T-cell (primary cell): ENCODE data around the gene GABBR2. TPM values are rescaled to one million over a fixed set of nuclear protein-coding genes. Genes with fewer than 3 reads are reported as not detected.

ENCODE experiments used
- ATAC-seq, 4 experiments: fragments of 200-7000 bp in 3 of 4; fragments of 150-1000 bp in 1 of 4; cut with Tn5 transposase; replicated peaks in 1 of 4; 1 replicate in 3 of 4; 2 replicates in 1 of 4; pipeline ENCODE4 v1.10.0; 2021; ENCODE audit warnings: moderate library complexity in 3 of 4, mild to moderate bottlenecking in 2 of 4, moderate number of reproducible peaks in 1 of 4
- CTCF ChIA-PET, 2 donors: fragments of 300-600 bp; sonication (Branson Sonifier 250); formaldehyde crosslinking; loops; one replicate each; lab custom pipeline; 2022; ENCODE audit warnings: antibody characterized with exemption in 2 of 2; lab: Charles Lee
- POLR2A ChIA-PET, 2 donors: fragments of 300-600 bp; sonication (Branson Sonifier 250); formaldehyde crosslinking; loops; one replicate each; lab custom pipeline; 2022; ENCODE audit warnings: antibody characterized with exemption in 2 of 2; lab: Charles Lee
- DNase-seq, 35 experiments: peaks; one replicate each; pipeline versions ENCODE4 v3.0.0 to v3.0.0-alpha.2; 2013 to 2023
- H3K27ac ChIP-seq: one replicate; pipeline ENCODE4 v1.5.1; 2013; ENCODE audit warnings: low read length
- H3K27me3 ChIP-seq, 2 experiments: replicated peaks in 1 of 2; 1 replicate in 1 of 2; 2 replicates in 1 of 2; pipeline versions ENCODE4 v1.6.1 to v1.7.0; 2013; ENCODE audit warnings: low read length in 1 of 2, mixed read lengths in 1 of 2; ENCODE audit not compliant: control insufficient read depth in 2 of 2, insufficient read depth in 2 of 2; ENCODE audit errors: extremely low read depth in 1 of 2
- H3K36me3 ChIP-seq, 2 donors: 1 replicate in 1 of 2; 2 replicates in 1 of 2; pipeline versions ENCODE4 v1.6.1 to v1.7.0; 2013; ENCODE audit warnings: low read length in 1 of 2; ENCODE audit not compliant: control insufficient read depth in 2 of 2, insufficient read depth in 1 of 2; ENCODE audit errors: extremely low read depth in 1 of 2
- H3K4me1 ChIP-seq, 2 experiments: 1 replicate in 1 of 2; 2 replicates in 1 of 2; pipeline versions ENCODE4 v1.6.1 to v1.7.0; 2013; ENCODE audit warnings: low read length in 2 of 2, mixed read lengths in 1 of 2; ENCODE audit not compliant: insufficient read depth in 2 of 2, control insufficient read depth in 1 of 2; ENCODE audit errors: extremely low read depth in 1 of 2
- H3K4me3 ChIP-seq, 2 donors: 1 replicate in 1 of 2; 2 replicates in 1 of 2; pipeline versions ENCODE4 v1.5.1 to v1.7.0; 2013; ENCODE audit warnings: mild to moderate bottlenecking in 2 of 2, low read length in 1 of 2, moderate library complexity in 1 of 2; ENCODE audit not compliant: control insufficient read depth in 1 of 2; ENCODE audit errors: extremely low read depth in 1 of 2
- H3K9me3 ChIP-seq: 2 replicates; pipeline ENCODE4 v1.7.0; 2013
- H3K27ac Mint-ChIP-seq, 2 donors: one replicate each; pipeline ENCODE4 v1.8.0; 2020 to 2021; ENCODE audit warnings: mild to moderate bottlenecking in 2 of 2, mixed read lengths in 2 of 2
- H3K27me3 Mint-ChIP-seq, 2 donors: one replicate each; pipeline ENCODE4 v1.8.0; 2021 to 2022; ENCODE audit warnings: mixed read lengths in 2 of 2
- H3K36me3 Mint-ChIP-seq: one replicate; pipeline ENCODE4 v1.8.0; 2021; ENCODE audit warnings: mixed read lengths
- H3K4me1 Mint-ChIP-seq, 3 donors: one replicate each; pipeline ENCODE4 v1.8.0; 2020 to 2022; ENCODE audit warnings: mixed read lengths in 3 of 3, mild to moderate bottlenecking in 1 of 3
- H3K4me3 Mint-ChIP-seq, 3 donors: one replicate each; pipeline ENCODE4 v1.8.0; 2020 to 2022; ENCODE audit warnings: mild to moderate bottlenecking in 3 of 3, mixed read lengths in 3 of 3, moderate library complexity in 3 of 3
- H3K9me3 Mint-ChIP-seq, 3 donors: one replicate each; pipeline ENCODE4 v1.8.0; 2020 to 2022; ENCODE audit warnings: mixed read lengths in 3 of 3
- WGBS: methylation state at CpG from one replicate; pipeline ENCODE4 v1.1.5; 2013; ENCODE audit warnings: missing lambda C conversion rate; ENCODE audit not compliant: insufficient coverage; 5-methylcytosine and 5-hydroxymethylcytosine counted together
- total RNA-seq, 35 experiments: library from RNA in 6 of 35; stranded (reverse) in 6 of 35; fragments of 120-200 nt in 1 of 35; gene quantifications; one replicate each; pipeline versions ENCODE4 v1.2.1 to v1.2.4 and lab custom pipeline; 2013 to 2026

GABBR2 gene
- total RNA-seq, 5 donors from 2014 or later (not counting 1 experiment from before 2014, with no cell fraction given): 0.03 TPM; not detected in 4

DNA sequence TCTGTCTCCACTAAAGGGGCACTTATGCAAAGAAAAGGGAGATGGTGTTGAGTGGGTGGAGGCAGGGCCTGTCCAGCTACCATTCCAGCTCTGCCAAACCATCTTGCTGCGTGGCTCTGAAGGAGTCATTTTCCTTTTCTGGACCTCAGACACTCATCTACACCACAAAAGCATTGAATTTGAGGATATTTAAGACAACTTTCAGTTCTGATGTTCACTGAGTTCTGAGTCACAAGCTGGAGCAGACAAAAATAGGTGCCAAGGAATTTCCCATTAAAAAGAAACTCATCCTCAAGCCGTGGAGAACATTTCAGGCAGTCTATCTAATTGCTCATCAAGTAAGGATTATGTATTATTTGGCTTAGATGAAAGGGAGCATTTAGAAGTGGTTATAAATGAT is 258.2 kb downstream of the GABBR2 start:
- no peaks in the 10 kb centered on the region for H3K9me3 ChIP-seq
- DNase-seq (no peak), ATAC-seq (no peak)
- H3K27ac Mint-ChIP-seq: no peak overlapping the region
- H3K36me3 Mint-ChIP-seq: no peaks in the 10 kb centered on the region
- no CpG with 5 or more reads among the region's 2 CpGs for WGBS
- no peaks in the 10 kb centered on the region for H3K9me3 Mint-ChIP-seq
- peaks cover 20 to 24% of the 10 kb centered on the region in 2 donors for H3K27me3 Mint-ChIP-seq
- no peaks in the 10 kb centered on the region for H3K4me1 Mint-ChIP-seq
- ChIA-PET POLR2A (interaction anchor here in 1 of 2 donors (0.7 kb wide), 1 partner anchor 109 kb away, joined by 3 read pairs; no protein-coding TSS in a partner anchor), CTCF (no interaction called here)
- peaks cover 0 to 15% of the 10 kb centered on the region in 2 experiments for H3K27me3 ChIP-seq
- no peak overlapping the region for H3K4me3 ChIP-seq
- no peak overlapping the region for H3K27ac ChIP-seq
- no peaks in the 10 kb centered on the region for H3K4me1 ChIP-seq
- no peaks in the 10 kb centered on the region for H3K36me3 ChIP-seq
- no peak overlapping the region for H3K4me3 Mint-ChIP-seq

GRCh38 chr9:98449871-98450270 is 258.9 kb downstream of the GABBR2 start:
- no peak for ATAC-seq
- no peaks in the 10 kb centered on the region for H3K4me1 Mint-ChIP-seq
- WGBS: no CpG with 5 or more reads among the region's 3 CpGs
- no peaks in the 10 kb centered on the region for H3K9me3 Mint-ChIP-seq
- POLR2A ChIA-PET: no interaction called here
- Histone ChIP-seq H3K36me3 (no peaks in the 10 kb centered on the region), H3K27ac (no peak overlapping the region), H3K9me3 (no peaks in the 10 kb centered on the region), H3K4me1 (no peaks in the 10 kb centered on the region), H3K27me3 (peaks cover 0 to 12% of the 10 kb centered on the region in 2 experiments), H3K4me3 (no peak overlapping the region)
- DNase-seq: no peak
- peaks cover 20 to 27% of the 10 kb centered on the region in 2 donors for H3K27me3 Mint-ChIP-seq
- H3K27ac Mint-ChIP-seq: no peak overlapping the region
- CTCF ChIA-PET: no interaction called here
- H3K36me3 Mint-ChIP-seq: no peaks in the 10 kb centered on the region
- H3K4me3 Mint-ChIP-seq: no peak overlapping the region

DNA sequence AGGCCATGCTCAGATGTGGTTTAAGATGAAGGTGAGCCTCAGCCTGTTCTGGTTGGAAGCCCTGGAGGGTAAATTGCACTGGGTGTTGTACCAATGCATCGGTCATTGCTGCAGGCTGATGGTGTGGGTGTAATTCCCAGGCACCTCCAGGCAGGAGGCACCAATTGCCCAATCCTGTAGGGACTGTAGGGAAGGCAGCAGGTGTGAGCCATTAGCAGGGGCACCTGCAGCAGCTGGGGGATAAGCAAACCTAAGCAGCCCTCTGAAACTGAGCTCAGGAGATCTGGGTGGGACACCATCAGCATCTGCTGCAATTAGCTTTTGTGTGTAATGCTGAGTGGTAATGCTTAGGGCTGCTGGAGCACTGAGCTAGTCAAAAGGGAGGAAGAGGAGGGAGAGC is 263.2 kb downstream of the GABBR2 start:
- no peak for ATAC-seq
- Histone ChIP-seq H3K36me3 (no peaks in the 10 kb centered on the region), H3K27ac (no peak overlapping the region), H3K4me1 (no peaks in the 10 kb centered on the region), H3K27me3 (peaks cover 0 to 6% of the 10 kb centered on the region in 2 experiments), H3K4me3 (no peak overlapping the region), H3K9me3 (no peaks in the 10 kb centered on the region)
- H3K27ac Mint-ChIP-seq: no peak overlapping the region
- H3K36me3 Mint-ChIP-seq: no peaks in the 10 kb centered on the region
- POLR2A ChIA-PET: no interaction called here
- no peak for DNase-seq
- H3K9me3 Mint-ChIP-seq: no peaks in the 10 kb centered on the region
- H3K4me3 Mint-ChIP-seq: no peak overlapping the region
- 63% methylated on average over 1 of the region's 1 CpG for whole genome bisulfite sequencing
- peaks cover 13 to 19% of the 10 kb centered on the region in 2 donors for H3K27me3 Mint-ChIP-seq
- CTCF ChIA-PET: no interaction called here
- H3K4me1 Mint-ChIP-seq: no peaks in the 10 kb centered on the region

GRCh38 chr9:98444601-98445000 is 264.1 kb downstream of the GABBR2 start:
- Histone ChIP-seq H3K27me3 (peaks cover 4 to 9% of the 10 kb centered on the region in 2 experiments), H3K9me3 (no peaks in the 10 kb centered on the region)

DNA sequence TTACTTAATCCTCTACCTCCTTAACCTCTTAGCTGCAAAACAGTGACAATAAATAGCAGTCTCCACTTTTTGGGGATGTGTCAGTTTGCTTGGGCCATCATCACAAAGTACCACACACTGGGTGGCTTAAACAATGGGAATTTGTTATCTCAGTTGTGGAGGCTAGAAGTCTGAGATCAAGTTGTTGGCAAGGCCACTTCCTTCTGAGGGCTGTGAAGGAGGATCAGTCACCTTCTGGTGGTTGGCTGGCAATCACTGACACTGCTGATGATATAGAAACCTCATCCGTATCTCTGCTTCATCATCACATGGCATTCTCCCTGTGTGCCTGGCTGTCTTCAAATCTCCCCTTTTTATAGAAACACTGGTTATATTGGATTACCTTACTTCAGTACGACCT is 266.2 kb downstream of the GABBR2 start:
- H3K27me3 Mint-ChIP-seq: peaks cover 10 to 15% of the 10 kb centered on the region in 2 donors
- H3K4me1 Mint-ChIP-seq: no peaks in the 10 kb centered on the region
- ATAC-seq (no peak), DNase-seq (no peak)
- H3K36me3 Mint-ChIP-seq: no peaks in the 10 kb centered on the region
- no peak overlapping the region for H3K4me3 ChIP-seq
- H3K4me1 ChIP-seq: no peaks in the 10 kb centered on the region
- H3K36me3 ChIP-seq: no peaks in the 10 kb centered on the region
- H3K27ac ChIP-seq: no peak overlapping the region
- H3K27ac Mint-ChIP-seq: no peak overlapping the region
- no peak overlapping the region for H3K4me3 Mint-ChIP-seq
- ChIA-PET POLR2A (no interaction called here), CTCF (no interaction called here)
- no CpG with 5 or more reads among the region's 2 CpGs for WGBS
- H3K9me3 Mint-ChIP-seq: no peaks in the 10 kb centered on the region
- peaks cover 4 to 6% of the 10 kb centered on the region in 2 experiments for H3K27me3 ChIP-seq
- no peaks in the 10 kb centered on the region for H3K9me3 ChIP-seq

More at GRCh38 chr9:98444601-98445000, 264.1 kb downstream of the GABBR2 start:
- ChIA-PET POLR2A (no interaction called here), CTCF (no interaction called here)
- no peaks in the 10 kb centered on the region for H3K36me3 ChIP-seq
- WGBS: 80% methylated on average over 7 of the region's 13 CpGs
- Mint-ChIP-seq H3K9me3 (no peaks in the 10 kb centered on the region), H3K36me3 (no peaks in the 10 kb centered on the region), H3K4me1 (no peaks in the 10 kb centered on the region), H3K27ac (no peak overlapping the region), H3K4me3 (no peak overlapping the region), H3K27me3 (peaks cover 13 to 15% of the 10 kb centered on the region in 2 donors)
- H3K4me3 ChIP-seq: no peak overlapping the region
- DNase-seq (no peak), ATAC-seq (no peak)
- H3K27ac ChIP-seq: no peak overlapping the region
- H3K4me1 ChIP-seq: no peaks in the 10 kb centered on the region

DNA sequence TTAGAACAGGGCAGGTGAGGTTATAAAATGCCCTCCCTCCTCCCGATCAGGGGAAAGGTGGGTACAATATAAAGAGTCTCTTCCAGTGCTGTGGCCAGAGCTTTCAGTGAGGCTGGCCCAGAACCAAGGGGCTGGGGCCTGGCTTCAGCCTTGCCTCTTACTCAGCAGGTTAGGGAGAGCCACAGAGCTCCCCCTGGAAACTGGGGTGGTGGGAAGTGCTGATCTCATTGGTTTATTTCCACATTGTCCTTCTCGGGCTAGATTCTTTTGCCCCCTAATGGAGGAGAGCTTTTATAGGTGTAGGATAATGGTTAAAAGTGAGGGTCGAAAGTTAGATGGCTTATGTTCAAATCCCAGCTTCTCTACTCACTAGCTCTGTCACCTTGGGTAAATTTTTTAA is 266.6 kb downstream of the GABBR2 start:
- Mint-ChIP-seq H3K36me3 (no peaks in the 10 kb centered on the region), H3K4me1 (no peaks in the 10 kb centered on the region), H3K4me3 (no peak overlapping the region), H3K9me3 (no peaks in the 10 kb centered on the region), H3K27ac (no peak overlapping the region), H3K27me3 (peaks cover 8 to 15% of the 10 kb centered on the region in 2 donors)
- Histone ChIP-seq H3K4me1 (no peaks in the 10 kb centered on the region), H3K4me3 (no peak overlapping the region), H3K36me3 (no peaks in the 10 kb centered on the region), H3K27ac (no peak overlapping the region), H3K27me3 (peaks cover 4 to 6% of the 10 kb centered on the region in 2 experiments), H3K9me3 (no peaks in the 10 kb centered on the region)
- WGBS: no CpG with 5 or more reads among the region's 3 CpGs
- ATAC-seq (no peak), DNase-seq (no peak)
- POLR2A ChIA-PET: no interaction called here
- CTCF ChIA-PET: no interaction called here

DNA sequence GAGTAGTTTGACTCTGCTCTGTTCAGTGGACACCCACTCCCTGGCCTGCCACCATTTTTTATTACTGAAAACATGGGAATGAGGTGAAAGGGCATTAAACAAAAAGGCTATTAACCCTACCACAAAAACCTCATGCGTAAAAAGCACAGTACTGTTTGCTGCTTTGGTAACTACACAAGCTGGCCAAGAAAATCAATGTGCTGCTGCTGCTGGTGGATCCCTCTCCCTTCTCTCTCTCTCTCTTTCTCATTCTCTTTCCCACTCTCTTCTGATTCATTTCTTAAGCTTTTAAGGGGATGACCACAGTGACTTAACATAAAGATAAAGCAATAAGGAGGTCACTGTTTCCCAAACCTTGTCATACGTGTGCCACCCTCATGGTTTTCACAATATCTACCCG is 270.1 kb downstream of the GABBR2 start:
- POLR2A ChIA-PET: no interaction called here

More for the DNA sequence above, 270.1 kb downstream of the GABBR2 start:
- 90% methylated on average over 2 of the region's 3 CpGs for WGBS
- Histone ChIP-seq H3K36me3 (no peaks in the 10 kb centered on the region), H3K27me3 (peaks cover 4 to 6% of the 10 kb centered on the region in 2 experiments), H3K4me1 (no peaks in the 10 kb centered on the region), H3K9me3 (no peaks in the 10 kb centered on the region), H3K4me3 (no peak overlapping the region), H3K27ac (no peak overlapping the region)
- H3K9me3 Mint-ChIP-seq: no peaks in the 10 kb centered on the region
- ATAC-seq (no peak), DNase-seq (no peak)
- no peaks in the 10 kb centered on the region for H3K4me1 Mint-ChIP-seq
- H3K36me3 Mint-ChIP-seq: no peaks in the 10 kb centered on the region
- CTCF ChIA-PET: no interaction called here
- H3K27ac Mint-ChIP-seq: no peak overlapping the region
- no peak overlapping the region for H3K4me3 Mint-ChIP-seq
- H3K27me3 Mint-ChIP-seq: peaks cover 3 to 5% of the 10 kb centered on the region in 2 donors
